ENCODE data around the gene MBOAT7.

GRCh38 chr19:54201980-54202379, 12.6 kb upstream of the MBOAT7 start:
- TF ChIP-seq, protein P1, sequence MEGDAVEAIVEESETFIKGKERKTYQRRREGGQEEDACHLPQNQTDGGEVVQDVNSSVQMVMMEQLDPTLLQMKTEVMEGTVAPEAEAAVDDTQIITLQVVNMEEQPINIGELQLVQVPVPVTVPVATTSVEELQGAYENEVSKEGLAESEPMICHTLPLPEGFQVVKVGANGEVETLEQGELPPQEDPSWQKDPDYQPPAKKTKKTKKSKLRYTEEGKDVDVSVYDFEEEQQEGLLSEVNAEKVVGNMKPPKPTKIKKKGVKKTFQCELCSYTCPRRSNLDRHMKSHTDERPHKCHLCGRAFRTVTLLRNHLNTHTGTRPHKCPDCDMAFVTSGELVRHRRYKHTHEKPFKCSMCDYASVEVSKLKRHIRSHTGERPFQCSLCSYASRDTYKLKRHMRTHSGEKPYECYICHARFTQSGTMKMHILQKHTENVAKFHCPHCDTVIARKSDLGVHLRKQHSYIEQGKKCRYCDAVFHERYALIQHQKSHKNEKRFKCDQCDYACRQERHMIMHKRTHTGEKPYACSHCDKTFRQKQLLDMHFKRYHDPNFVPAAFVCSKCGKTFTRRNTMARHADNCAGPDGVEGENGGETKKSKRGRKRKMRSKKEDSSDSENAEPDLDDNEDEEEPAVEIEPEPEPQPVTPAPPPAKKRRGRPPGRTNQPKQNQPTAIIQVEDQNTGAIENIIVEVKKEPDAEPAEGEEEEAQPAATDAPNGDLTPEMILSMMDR (IDR thresholded peaks at IDR 0.05): no peak
- TF ChIP-seq MAX (IDR thresholded peaks at IDR 0.05; ENCODE audit: low read depth): no peak
- TF ChIP-seq TAF1 (IDR thresholded peaks at IDR 0.05; ENCODE audit: borderline replicate concordance, low read depth, low read length): no peak
- TF ChIP-seq MXI1 (IDR thresholded peaks at IDR 0.05; ENCODE audit: low read depth, low read length): no peak
- no peak for TF ChIP-seq EP300 (IDR thresholded peaks at IDR 0.05; ENCODE audit: borderline replicate concordance in 1 of 2, low read depth in 1 of 2, low read length in 1 of 2)
- TF ChIP-seq, protein P2, sequence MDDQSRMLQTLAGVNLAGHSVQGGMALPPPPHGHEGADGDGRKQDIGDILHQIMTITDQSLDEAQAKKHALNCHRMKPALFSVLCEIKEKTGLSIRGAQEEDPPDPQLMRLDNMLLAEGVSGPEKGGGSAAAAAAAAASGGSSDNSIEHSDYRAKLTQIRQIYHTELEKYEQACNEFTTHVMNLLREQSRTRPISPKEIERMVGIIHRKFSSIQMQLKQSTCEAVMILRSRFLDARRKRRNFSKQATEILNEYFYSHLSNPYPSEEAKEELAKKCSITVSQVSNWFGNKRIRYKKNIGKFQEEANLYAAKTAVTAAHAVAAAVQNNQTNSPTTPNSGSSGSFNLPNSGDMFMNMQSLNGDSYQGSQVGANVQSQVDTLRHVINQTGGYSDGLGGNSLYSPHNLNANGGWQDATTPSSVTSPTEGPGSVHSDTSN (IDR thresholded peaks at IDR 0.05): no peak
- TF ChIP-seq, protein P3, sequence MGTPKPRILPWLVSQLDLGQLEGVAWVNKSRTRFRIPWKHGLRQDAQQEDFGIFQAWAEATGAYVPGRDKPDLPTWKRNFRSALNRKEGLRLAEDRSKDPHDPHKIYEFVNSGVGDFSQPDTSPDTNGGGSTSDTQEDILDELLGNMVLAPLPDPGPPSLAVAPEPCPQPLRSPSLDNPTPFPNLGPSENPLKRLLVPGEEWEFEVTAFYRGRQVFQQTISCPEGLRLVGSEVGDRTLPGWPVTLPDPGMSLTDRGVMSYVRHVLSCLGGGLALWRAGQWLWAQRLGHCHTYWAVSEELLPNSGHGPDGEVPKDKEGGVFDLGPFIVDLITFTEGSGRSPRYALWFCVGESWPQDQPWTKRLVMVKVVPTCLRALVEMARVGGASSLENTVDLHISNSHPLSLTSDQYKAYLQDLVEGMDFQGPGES (IDR thresholded peaks at IDR 0.05; ENCODE audit: low read depth, low read length): no peak
- no peak for TF ChIP-seq EZH2phosphoT487 (IDR thresholded peaks at IDR 0.05; ENCODE audit: borderline replicate concordance, low read depth)

All from SK-N-SH (cell line).